ENCODE results near the gene DNAJC22.
"Not testable (repeated sequence)": the region's sequence is repeated elsewhere in the genome, so short reads cannot be mapped to it uniquely, and the experiment has no call there.

Gene DNAJC22

GRCh38 chr12:49375406-49375805 lies 28.7 kb downstream of the DNAJC22 start:
- no peak for DNase-seq

GRCh38 chr12:49377386-49377785 lies 30.7 kb downstream of the DNAJC22 start:
- DNase-seq, result no peak

DNA sequence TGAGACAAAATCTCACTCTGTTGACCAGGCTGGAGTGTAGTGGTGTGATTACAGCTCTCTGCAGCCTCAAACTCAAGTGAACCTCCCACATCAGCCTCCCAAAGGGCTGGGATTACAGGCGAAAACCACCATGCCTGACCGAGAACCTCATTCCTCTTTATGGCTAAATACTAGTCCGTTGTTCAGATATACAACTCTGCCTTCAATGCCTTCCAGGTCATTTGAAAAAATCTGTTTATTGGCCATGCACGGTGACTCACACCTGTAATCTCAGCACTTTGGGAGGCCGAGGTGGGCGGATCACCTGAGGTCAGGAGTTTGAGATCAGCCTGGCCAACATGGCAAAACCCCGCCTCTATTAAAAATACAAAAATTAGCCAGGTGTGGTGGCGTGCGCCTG lies 33.5 kb downstream of the DNAJC22 start:
- not testable (repeated sequence) for DNase-seq

GRCh38 chr12:49388682-49389386 lies 42.1 kb downstream of the DNAJC22 start:
- no peak for DNase-seq

DNA sequence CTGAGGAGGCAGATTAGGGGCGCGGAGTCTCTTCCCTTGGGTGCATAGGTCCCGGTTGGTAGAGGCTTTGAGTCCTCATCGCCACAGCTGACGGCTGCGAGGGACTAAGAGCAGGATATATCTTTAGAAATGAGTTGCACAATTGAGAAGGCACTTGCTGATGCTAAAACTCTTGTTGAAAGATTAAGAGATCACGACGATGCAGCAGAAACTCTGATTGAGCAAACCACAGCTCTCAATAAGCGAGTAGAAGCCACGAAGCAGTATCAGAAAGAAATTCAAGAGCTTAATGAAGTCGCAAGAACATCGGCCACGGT lies 42.7 kb downstream of the DNAJC22 start:
- DNase-seq, result no peak

DNA sequence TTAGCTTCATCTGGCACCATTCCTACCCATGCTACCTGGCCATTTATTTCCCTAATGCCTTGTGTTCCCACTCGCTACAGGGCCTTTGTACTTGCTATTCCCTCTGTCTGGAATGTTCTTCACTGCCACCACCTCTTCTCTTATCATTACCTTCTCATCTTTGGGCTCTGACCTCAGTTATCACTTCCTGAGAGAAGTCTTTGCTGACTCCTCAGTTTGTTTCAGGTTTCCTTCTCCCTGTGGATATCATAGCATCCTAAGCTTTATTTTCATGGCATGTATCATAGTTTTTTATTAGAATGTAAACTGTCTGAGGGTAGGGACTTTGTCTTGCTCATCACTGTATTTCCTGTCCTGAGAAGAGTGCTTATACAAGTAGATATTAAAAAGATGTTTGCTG lies 50.3 kb downstream of the DNAJC22 start:
- DNase-seq, result no peak

- no peak for DNase-seq
Measured at GRCh38 chr12:49400304-49400703, 53.6 kb downstream of the DNAJC22 start.

Data from DMS153 (cell line).